ENCODE results near the gene EXOC2. TPM values are rescaled to one million over a fixed set of nuclear protein-coding genes. Genes with fewer than 3 reads are reported as not detected.

EXOC2 gene
- total RNA-seq, 4 donors from 2014 or later, result 25.6 to 37.1 (median 30.8) TPM

- Histone ChIP-seq H3K4me1 (no peaks in the 10 kb centered on the region), H3K9me3 (no peaks in the 10 kb centered on the region), H3K27me3 (no peaks in the 10 kb centered on the region), H3K36me3 (no peaks in the 10 kb centered on the region), H3K4me3 (replicated peaks in 1 of 3) (no peak overlapping the region), H3K27ac (no peak overlapping the region)
- TF ChIP-seq POLR2A (IDR thresholded peaks at IDR 0.05), result no peak
- no peak for TF ChIP-seq CTCF (IDR thresholded peaks at IDR 0.05)
- no peak for DNase-seq
- intact Hi-C loops (cut with DNase I), result no loop called here
- WGBS, 2 donors, result 79% methylated on average over 3 of the region's 3 CpGs
Measured at GRCh38 chr6:473356-473755, 219.6 kb downstream of the EXOC2 start.

- Histone ChIP-seq H3K27ac (no peak overlapping the region), H3K27me3 (no peaks in the 10 kb centered on the region), H3K4me3 (replicated peaks in 1 of 3) (no peak overlapping the region), H3K9me3 (no peaks in the 10 kb centered on the region), H3K36me3 (no peaks in the 10 kb centered on the region), H3K4me1 (no peaks in the 10 kb centered on the region)
- TF ChIP-seq POLR2A (IDR thresholded peaks at IDR 0.05) (no peak), CTCF (IDR thresholded peaks at IDR 0.05) (no peak)
- 63 to 76% methylated on average over 11 to 13 of the region's 16 CpGs for WGBS, 2 donors
- intact Hi-C loops (cut with DNase I), result no loop called here
- no peak for DNase-seq
Measured at GRCh38 chr6:470901-471448, 222.0 kb downstream of the EXOC2 start.

- 78% methylated on average over 25 of the region's 25 CpGs for WGBS, 2 donors
Measured at GRCh38 chr6:470051-470900, 222.7 kb downstream of the EXOC2 start.

GRCh38 chr6:467671-468082, 225.3 kb downstream of the EXOC2 start:
- intact Hi-C loops (cut with DNase I), result no loop called here
- no peaks in the 10 kb centered on the region for H3K4me1 ChIP-seq
- WGBS, 2 donors, result 89 to 92% methylated on average over 14 to 15 of the region's 15 CpGs
- no peak overlapping the region for H3K27ac ChIP-seq
- no peak for TF ChIP-seq CTCF (IDR thresholded peaks at IDR 0.05)
- TF ChIP-seq POLR2A (IDR thresholded peaks at IDR 0.05), result no peak
- H3K4me3 ChIP-seq (replicated peaks in 1 of 3), result no peak overlapping the region
- DNase-seq, result no peak
- no peaks in the 10 kb centered on the region for H3K9me3 ChIP-seq
- H3K27me3 ChIP-seq, result no peaks in the 10 kb centered on the region
- H3K36me3 ChIP-seq, result no peaks in the 10 kb centered on the region

More at GRCh38 chr6:470051-470900, 222.7 kb downstream of the EXOC2 start:
- intact Hi-C loops (cut with DNase I), result no loop called here
- Histone ChIP-seq H3K27ac (no peak overlapping the region), H3K27me3 (no peaks in the 10 kb centered on the region), H3K36me3 (no peaks in the 10 kb centered on the region), H3K9me3 (no peaks in the 10 kb centered on the region), H3K4me3 (replicated peaks in 1 of 3) (no peak overlapping the region), H3K4me1 (no peaks in the 10 kb centered on the region)
- no peak for TF ChIP-seq POLR2A (IDR thresholded peaks at IDR 0.05)
- TF ChIP-seq CTCF (IDR thresholded peaks at IDR 0.05), result no peak
- no peak for DNase-seq

- no peaks in the 10 kb centered on the region for H3K9me3 ChIP-seq
- WGBS, 2 donors, result 87 to 89% methylated on average over 11 of the region's 11 CpGs
- TF ChIP-seq POLR2A (IDR thresholded peaks at IDR 0.05) (no peak), CTCF (IDR thresholded peaks at IDR 0.05) (no peak)
- H3K4me1 ChIP-seq, result no peaks in the 10 kb centered on the region
- intact Hi-C loops (cut with DNase I), result no loop called here
- H3K27ac ChIP-seq, result no peak overlapping the region
- H3K36me3 ChIP-seq, result no peaks in the 10 kb centered on the region
- no peak for DNase-seq
- H3K27me3 ChIP-seq, result no peaks in the 10 kb centered on the region
- no peak overlapping the region for H3K4me3 ChIP-seq (replicated peaks in 1 of 3)
Measured at GRCh38 chr6:467111-467510, 225.8 kb downstream of the EXOC2 start.

Data from thyroid gland (tissue), 4 donors.